ENCODE results near the gene ALDH16A1. TPM values are rescaled to one million over a fixed set of nuclear protein-coding genes. Genes with fewer than 3 reads are reported as not detected.

ALDH16A1 gene
- total and polyA plus RNA-seq, 2 donors (not counting 3 experiments of a cell fraction or from before 2014, with no cell fraction given) = 27.6 to 33.2 TPM

GRCh38 chr19:49458567-49458903 lies 5.5 kb downstream of the ALDH16A1 start:
- Histone ChIP-seq H3K9ac (replicated peaks; ENCODE audit: extremely low read depth, insufficient read depth, low read length) (no peak overlapping the region), H3K27me3 (ENCODE audit: control insufficient read depth in 2 of 2, insufficient read depth in 2 of 2, low read length in 2 of 2) (no peaks in the 10 kb centered on the region), H4K20me1 (replicated peaks; ENCODE audit: control insufficient read depth, extremely low read depth, insufficient read depth, low read length) (no peaks in the 10 kb centered on the region), H3K9me3 (replicated peaks; ENCODE audit: control insufficient read depth, insufficient read depth, low read length) (no peaks in the 10 kb centered on the region), H3K4me1 (ENCODE audit: control insufficient read depth, extremely low read depth, insufficient read depth, low read length) (peaks cover 6% of the 10 kb centered on the region), H3K79me2 (ENCODE audit: control insufficient read depth, insufficient read depth, low read length) (peaks cover 2% of the 10 kb centered on the region), H3K9me1 (replicated peaks; ENCODE audit: control insufficient read depth, extremely low read depth, insufficient read depth, low read length) (no peaks in the 10 kb centered on the region), H3K4me3 (replicated peaks in 1 of 3; ENCODE audit: insufficient read depth in 1 of 3, low read depth in 1 of 3, low read length in 3 of 3) (no peak overlapping the region), H3K27ac (ENCODE audit: insufficient read depth, low read depth, low read length) (no peak overlapping the region), H3K36me3 (ENCODE audit: control insufficient read depth in 2 of 2, extremely low read depth in 1 of 2, insufficient read depth in 2 of 2, low read length in 2 of 2) (no peaks in the 10 kb centered on the region), H3K4me2 (ENCODE audit: insufficient read depth, low read length) (no peak overlapping the region), H2AFZ (ENCODE audit: low read depth, low read length) (no peak overlapping the region)
- no TSS peak for BruUV-seq (replicated peaks)
- dilution Hi-C loops (cut with MboI; ENCODE audit: extremely low pct_ligation_motif_present, low sequenced_read_pairs) (no loop called here), intact Hi-C loops (cut with micrococcal nuclease) (no loop called here)
- ChIA-PET CTCF (no interaction called here), POLR2A (no interaction called here)
- TF ChIP-seq CTCF (IDR thresholded peaks at IDR 0.05; ENCODE audit: extremely low read depth in 1 of 2, insufficient read depth in 1 of 2, low read depth in 1 of 2, low read length in 2 of 2) (no peak), POLR2A (IDR thresholded peaks at IDR 0.05; ENCODE audit: low read depth, low read length) (no peak), MYC (IDR thresholded peaks at IDR 0.05; ENCODE audit: low read depth, low read length) (no peak), POLR2AphosphoS5 (IDR thresholded peaks at IDR 0.05; ENCODE audit: insufficient read depth, low read depth, low read length) (no peak), GATA2 (IDR thresholded peaks at IDR 0.05; ENCODE audit: insufficient read depth, insufficient read length, low read depth, low read length) (no peak), JUN (IDR thresholded peaks at IDR 0.05; ENCODE audit: borderline replicate concordance, insufficient read depth, insufficient read length, low read depth) (no peak), FOS (IDR thresholded peaks at IDR 0.05; ENCODE audit: borderline replicate concordance, insufficient read depth, low read length) (no peak), EZH2 (IDR thresholded peaks at IDR 0.05; ENCODE audit: borderline replicate concordance, low read depth, low read length, severe bottlenecking) (no peak)
- TF ChIP-seq, protein P1, sequence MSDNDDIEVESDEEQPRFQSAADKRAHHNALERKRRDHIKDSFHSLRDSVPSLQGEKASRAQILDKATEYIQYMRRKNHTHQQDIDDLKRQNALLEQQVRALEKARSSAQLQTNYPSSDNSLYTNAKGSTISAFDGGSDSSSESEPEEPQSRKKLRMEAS (IDR thresholded peaks at IDR 0.05; ENCODE audit: insufficient read depth, insufficient read length) = no peak
- FAIRE-seq (no peak), DNase-seq (ENCODE audit: low read depth, low spot score) (no peak)
